Measurements from ENCODE around the gene CORO6.
A peak's percentile ranks its signal among the peaks of the same experiment; 100 is the strongest.

Gene CORO6

DNA sequence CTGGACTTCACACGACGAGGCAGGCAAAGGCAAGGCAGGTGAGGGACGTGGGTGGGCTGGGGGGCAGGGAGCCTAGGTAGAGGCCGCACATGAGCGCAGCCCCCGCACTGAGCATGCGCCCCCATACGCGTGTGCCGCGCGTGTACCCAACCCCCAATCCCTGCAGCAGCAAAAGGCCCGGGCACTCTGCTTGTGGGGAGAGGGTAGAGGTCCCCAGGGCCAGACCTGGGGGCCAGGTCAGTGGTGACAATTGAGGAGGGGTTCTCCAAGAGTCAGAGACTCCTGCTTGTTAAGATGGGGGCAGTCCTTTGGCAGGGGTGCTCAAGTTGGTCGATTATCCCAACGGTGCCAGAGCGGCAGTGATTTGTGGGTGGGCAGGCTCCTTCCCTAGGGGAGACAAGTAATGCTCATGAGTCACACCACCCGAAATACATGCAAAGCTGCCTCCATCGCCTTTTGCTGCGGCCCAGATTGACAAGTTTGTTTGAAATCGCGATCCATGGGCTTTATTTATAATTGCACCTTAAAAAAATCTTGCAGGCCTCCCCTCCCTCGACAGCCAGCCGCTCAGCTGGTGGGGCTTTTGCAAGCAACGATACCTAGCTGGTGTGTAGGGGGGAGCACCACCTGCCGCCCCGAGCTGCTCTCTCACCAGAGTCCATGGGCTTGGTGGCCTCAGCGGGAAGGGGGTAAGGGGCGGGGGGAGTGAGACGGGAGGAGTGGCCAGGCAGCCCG is 32.1 kb downstream of the CORO6 start:
- DNase-seq (ENCODE audit: low spot score): no peak

DNA sequence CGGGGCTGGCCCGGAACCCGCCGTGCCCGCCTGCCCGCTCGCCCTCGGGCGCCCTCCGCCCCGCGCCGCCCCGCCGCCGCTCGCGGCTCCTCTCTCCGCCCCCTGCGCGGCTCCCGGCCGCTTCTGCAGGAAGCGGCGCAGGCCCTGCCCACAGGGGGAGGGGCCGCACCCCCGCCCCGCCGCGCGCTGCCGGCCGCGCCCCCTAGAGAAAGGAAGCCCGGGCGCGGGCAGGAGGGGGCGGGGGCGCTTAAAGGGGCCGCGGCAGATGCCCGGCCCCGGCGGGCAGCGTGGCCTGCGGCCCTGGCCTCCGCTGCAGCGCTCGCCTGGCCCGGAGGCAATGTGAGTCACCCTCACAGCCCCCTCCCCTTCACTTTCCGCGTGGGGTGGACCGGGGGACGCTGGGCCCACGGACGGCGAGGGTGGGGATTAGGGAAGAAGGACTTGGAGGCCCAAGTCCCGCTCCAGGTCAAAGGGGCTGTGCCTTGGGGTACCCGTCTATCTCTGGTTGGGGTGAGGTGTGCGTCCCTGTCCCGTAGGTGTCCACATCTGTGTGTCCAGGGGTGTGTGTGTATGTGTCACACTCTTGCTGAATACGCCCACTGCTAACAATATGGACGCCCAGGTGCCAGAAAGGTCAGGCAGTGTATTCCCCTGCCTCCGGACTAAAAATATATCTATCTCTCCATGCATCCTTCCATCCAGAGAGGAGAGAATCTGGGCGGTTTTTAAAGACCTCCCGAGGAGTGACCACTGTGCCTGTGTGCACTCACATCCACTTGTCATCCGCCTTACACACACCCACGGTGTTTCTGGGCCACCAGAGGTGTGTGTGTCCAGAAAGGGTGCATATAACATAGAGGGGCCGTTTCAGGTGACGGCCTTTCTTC is 32.9 kb downstream of the CORO6 start, which contains the start of gene GIT1:
GIT1 (minus strand) TSS at position 125 of the 887 bp plus-strand sequence. CDS start 270 bp downstream, outside the sequence.
- peak; percentile 98 for DNase-seq (ENCODE audit: low spot score)

DNA sequence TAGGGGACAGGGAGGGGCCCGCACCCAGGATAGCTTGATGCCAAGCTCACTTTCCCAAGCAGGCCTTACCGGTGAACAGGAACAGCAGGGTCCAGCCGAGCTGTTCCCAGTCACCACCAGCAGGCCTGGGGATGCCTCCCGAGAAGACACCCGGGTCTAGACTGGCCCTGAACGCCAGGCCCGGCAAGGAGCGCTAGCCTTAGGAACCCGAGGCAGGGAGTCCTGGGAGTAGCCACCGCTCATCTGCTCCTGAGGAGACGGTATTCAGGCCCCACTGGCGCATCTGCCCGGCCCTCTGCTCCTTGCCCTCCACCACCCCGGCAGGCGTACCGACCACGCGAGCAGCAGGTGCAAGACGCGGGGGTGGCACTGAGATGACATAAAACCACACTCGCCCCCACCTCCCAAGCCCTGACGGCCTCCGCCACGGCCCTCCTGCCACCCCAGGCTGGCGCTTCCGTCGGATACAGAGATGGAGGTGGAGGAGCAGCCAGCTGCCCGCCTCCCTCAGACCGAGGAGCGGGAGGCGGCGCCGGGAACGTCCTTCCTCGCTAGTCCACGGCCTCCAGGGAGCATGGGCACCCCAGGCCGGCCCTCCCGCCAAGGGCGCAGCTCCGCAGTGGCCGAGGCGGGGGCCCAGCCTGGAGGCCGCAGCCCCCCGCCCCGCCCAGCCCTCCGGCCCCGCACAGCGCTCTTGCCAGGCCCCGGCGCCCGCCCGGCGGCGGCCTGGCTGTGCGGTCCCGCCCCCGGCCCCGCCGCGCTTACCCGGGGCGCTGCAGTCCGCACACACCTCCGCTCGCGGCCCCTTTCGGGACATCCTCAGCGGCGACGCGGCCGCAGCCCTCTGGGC is 33.9 kb downstream of the CORO6 start:
- peak; percentile 52 for DNase-seq (ENCODE audit: low spot score)

DNA sequence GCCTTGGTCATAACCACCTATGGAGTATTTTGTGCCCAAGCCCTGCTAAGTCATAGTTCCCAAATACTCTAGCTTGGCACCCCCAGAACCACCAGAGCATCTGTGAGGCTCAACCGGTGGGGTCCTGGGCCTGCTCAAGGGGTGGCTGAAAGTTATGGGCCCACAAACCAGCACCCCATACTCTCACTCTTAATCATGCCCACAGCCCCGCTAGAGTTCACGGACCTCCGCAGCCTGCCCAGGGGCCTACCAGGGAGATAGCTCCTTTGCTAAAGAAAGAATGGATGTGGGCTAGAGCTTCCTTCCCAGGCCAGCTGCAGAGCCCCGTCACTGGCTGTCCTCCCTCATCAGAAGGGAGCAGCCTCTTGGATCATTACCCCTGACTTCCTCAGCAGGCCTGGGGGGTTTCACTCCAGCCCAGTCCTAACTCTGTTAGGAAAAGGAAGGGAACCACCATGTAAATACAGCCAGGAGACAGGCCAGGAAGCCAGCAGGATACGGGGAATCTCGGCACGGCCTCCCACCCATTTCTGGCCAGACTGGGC is 34.6 kb downstream of the CORO6 start:
- DNase-seq (ENCODE audit: low spot score): no peak

DNA sequence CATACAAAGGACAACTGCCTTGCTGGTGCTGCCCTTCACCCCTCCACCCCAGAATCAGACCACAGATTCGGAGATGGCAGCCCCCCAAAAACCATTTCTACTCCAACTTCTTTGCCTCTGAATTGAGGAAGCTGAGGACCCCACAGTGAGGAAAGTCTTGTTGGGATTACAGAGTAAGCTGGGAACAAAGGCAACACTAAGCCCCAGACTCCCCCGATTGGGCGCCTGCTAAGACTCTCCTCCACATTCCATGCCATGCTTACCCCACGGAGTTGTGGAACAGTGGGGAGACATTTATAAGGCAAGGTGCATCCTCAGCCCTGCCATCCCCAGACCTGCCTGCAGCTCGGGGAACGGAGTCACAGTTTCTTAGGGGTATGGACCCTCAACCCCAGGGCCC is 35.1 kb downstream of the CORO6 start:
- DNase-seq (ENCODE audit: low spot score): no peak

DNA sequence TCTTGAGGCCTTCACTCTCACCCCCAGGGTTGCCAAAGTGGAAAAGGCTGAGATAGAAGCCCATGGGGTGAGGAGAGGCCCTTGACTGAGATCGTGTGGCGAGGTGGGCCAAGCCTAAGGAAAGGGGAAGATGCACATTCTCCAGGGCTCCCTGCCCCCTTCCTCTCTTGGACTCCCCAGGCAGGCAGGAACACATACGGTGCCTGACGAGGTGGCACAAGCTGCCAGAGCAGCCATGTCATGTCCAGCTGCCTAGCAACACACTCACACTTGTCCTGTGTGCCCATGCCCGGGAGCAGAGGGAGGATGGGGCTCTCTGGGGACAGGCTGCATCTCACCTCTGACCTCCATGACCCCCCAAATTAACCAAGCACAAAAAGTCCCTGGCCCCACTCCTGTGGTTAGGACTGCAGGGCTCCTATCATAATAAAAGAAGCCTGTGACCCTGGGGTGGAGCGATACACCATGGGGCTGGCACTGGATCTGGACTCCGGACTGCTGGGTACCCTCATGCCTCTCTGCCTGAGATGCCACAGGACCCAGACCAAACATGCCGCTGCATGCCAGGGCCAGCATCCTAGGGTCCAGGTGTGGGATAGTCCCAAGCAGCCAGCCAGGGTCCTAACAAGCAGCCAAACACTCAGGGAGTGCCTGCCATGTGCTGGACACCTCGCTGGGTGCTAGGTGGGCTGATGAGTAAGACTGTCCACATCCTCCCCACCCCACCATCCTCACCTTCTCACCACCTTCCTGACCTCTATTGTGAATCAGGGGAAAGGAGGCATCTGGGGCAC is 35.8 kb downstream of the CORO6 start:
- no peak for DNase-seq (ENCODE audit: low spot score)

DNA sequence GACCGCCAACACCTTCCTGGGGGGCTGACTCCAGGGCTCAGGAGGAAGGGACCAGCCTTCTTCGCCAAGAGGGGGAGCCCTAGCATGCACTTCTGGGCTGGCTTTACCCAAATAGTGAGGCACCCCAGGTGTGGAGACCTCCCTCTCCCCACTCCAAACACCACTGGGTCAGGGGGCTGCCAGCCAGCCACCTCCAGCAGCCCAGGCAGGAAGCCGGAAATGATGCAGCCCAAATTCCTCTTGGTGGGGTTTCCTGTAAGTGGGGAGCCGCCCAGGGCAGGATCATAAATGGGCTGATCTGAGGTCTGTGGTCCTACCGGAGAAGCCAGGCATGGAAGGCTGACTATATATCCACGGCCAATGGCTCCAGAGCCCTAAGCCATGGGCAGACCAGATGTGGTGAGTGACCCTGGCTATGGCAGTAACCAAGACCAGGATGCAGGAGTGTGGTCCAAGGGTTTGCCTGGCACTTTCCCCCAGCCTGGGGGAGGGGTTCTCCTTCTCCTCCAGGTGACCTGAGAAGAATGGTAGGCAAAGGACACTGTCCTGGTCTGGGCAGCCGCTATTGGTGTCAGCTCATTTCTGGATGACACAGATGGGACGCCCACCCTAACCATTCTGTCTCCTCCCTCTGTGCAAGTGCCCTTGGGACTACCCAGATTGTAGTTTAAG is 37.5 kb downstream of the CORO6 start:
- DNase-seq (ENCODE audit: low spot score): no peak

DNA sequence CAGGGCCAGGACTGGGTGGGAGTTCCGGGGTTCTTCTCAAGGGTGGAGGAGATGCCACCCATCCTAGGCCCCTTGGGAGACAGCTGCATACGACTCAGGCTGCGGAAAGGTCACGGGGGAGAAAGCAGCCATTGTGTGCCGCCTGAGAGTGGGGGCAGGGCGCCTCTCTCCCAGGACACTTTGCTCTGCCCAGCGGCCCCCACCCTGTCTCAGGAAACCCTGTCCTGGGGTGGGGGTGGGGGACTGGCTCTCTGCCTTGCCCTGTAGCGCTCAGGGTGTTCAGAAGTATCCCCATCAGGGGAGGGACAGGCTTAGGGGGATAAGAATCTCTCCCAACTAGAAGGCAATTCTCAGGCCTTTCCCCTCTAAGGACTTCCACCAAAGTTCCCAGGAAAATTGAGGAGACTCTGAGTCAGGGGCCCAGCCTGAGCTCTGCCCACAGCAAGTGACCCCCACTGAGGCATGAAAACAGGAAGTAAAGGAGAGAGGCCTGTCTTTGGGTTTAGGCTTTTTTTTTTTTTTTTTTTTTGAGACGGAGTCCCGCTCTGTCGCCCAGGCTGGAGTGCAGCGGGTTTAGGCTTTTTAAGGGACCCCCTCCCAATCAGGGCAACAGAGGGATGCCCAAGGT is 38.1 kb downstream of the CORO6 start:
- no peak for DNase-seq (ENCODE audit: low spot score)

DNA sequence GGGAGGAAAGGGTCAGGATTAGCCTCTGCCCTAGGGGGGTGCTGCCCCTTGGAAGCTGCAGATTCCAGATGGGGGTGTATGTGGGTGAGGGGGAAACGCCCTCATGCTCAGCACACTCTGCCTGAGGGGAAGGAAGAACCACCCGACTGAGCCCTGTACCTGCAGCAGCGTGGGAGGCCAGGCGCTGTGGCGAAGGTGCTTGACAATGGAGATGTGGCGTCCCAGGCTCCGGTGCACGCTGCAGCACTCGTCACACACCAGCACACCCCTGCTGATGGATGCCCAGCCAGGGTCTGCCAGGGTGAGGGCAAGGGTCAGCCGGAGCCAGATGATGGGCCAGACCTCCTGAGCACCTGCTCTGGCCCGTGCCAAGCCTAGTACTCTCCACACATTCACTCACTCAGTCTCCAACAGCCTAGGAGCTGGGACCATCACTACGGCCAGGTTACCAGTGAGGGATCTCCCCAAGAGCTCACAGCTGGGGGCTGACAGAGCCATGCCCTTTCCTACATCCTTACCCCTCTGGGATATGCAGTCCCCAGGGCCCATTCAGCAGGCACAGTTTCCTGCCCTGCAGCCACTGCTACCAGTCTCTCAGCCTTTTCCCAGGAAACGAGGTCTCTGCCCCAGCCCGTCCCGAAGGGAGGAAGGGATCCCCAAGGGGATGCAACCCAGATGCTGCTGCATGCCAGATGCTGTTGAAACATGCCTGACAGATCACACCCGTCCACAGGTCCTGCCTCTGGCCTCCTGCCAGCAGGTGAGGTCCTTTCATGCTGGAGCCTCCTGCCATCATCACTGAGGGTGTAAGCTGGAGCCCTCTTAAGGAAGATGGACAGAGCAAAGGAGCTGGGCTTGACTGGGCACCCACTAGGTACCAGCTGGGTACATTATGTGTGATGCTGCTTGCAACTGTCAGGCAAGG is 39.1 kb downstream of the CORO6 start:
- DNase-seq (ENCODE audit: low spot score): no peak

DNA sequence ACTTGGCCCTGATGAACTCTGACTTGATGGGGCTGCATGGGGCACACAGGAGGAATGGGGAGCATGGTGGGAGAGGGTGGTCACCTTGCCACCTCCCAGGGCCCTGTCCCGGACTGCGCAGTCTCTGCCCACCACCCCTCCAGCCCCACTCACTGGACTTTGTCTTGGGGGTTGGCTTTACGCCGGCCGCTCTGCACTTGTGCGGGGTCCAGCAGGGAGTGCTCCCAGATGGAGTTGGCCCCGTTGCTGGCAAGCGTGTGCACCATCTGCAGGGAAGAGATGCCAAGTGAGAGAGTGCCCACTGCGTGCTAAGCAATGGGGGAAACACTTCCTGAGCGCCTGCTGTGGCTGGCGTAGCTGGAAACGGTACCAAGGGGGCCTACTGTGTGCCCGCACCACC is 39.9 kb downstream of the CORO6 start:
- DNase-seq (ENCODE audit: low spot score): no peak

DNA sequence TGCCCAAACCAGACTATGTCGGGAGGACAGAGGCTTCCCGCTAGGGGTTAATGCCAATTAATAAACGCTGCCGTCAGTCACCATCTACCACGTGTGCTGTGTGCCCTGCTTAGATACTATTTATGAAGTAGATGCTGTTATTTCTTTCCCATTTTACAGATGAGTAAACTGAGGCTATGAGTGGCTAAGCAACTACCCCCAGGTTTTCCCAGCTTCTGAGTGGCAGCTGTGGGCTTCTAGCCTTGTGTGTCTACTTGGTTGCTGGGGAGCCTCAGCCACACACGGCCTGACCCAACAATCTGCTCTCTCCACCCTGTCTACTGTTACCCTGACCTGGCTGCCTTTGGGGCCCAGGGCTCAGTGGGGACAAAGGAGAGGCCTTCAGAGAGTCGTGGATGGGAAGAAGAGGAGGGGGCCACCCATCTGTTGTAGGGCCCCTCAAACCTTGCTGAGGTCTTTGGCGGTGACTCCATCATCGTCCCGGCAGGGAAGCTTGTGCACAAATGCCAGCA is 40.4 kb downstream of the CORO6 start:
- no peak for DNase-seq (ENCODE audit: low spot score)

DNA sequence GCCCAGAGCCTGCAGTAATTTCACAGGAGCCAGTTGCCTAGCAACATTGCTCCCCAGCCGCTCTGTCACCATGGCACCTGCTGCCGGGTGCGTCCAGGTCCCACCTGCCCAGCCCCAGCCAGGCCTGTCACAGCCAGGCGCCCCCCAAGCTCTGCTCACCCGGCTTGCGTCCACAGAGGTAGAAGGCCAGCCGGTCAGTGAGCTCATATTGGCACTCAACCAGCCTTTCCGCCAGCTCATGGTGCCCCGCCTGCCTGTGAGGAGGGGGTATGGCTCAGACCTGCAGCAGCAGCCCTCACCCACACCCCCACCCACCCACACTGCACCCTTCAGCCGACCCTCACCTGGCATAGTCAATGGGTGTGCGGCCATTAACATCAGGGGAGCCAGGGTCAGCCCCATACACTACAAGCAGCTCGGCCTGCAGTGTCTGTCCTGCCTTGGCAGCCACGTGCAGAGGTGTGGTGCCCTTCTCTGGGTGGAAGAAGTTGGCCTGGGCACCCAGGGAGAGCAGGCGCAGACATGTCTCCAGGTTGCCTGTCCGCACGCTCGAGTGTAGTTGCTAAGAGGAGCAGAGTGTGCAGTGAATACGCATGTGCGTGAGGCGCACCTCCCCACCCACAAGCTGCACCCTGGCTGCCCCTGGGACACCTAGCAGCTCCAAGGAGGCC is 41.0 kb downstream of the CORO6 start:
- DNase-seq (ENCODE audit: low spot score): no peak

DNA sequence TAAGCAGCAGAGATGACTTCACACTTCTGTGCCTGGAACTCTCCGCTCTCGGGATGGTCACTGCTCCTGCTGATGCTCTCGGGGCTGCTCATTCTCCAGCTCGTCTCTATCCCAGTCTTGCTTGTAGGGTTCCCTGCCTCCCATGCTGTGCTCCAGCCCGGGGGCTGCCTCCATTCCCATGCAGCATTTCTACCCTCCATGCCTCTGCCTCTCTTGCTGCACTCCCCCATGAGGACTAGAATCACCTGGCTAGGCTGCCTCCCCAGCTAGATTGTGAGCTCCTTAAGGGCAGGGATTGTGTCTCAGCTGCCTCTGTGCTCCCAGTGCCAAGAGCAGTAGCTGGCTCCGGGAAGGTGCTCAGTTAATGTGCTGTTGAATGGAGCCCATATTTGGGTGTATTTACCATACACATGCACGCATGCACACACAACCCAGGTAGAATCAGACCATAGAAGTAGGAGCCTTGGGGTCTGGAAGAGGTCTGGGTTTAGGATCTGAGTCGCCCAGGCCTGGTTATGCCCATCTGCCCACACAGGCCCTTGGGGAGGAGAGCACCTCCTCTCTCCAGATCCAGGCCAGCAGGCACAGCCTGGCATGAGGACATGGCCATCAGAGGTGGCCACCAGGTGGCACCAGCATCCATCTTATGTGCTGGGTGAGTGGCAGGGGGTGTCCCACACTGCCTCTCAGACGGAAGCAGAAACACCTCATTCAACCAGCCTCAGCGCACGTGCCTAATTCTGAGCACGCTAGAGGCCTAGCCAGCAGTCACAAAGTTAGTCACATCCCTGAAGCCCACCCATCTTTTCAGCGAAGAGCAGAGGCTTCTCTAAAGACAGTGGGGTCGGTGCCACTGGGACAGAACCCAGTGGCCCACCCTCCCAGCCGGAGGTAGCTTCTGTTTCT is 42.6 kb downstream of the CORO6 start:
- peak; percentile 88 for DNase-seq (ENCODE audit: low spot score)

DNA sequence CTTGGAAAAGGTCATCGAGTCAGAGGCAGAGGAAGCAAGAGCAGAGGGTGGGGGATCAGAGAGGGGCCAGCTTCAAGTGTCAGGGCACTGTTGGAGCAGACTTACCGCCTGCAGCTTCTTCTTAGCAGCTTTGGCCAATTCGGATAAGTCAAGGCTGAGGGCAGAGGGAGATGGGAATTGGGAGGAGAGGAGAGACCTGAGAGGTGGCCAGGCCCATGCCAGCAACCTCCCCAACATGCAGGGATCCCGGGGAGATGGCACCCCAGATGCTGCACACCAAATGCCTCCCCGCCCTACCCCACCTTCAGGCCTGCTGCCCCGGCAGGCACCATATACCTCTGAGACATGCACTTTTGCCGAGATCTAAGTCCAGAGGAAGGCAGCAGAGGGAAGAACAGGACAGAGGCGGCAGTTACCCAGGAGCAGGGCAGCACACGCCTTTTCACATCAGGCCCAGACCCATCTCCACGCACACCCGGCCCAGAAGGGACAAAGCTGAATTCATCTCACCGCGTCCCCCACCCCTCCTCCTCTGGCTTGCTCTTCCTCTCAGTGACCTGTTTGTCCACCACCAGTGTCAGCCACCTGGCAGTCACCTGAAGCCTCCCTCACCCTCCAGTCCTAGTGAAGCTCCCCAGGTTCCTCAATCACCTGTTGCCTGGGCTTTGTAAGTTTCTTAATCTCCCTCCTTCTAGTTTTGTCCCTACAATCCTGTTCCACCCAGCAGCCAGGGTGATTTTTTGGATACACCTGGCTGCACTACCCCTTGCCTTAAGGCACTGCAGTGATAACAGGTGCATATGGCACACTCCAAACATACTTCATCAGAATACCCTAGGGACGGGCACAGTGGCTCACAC is 43.9 kb downstream of the CORO6 start:
- DNase-seq (ENCODE audit: low spot score): no peak

DNA sequence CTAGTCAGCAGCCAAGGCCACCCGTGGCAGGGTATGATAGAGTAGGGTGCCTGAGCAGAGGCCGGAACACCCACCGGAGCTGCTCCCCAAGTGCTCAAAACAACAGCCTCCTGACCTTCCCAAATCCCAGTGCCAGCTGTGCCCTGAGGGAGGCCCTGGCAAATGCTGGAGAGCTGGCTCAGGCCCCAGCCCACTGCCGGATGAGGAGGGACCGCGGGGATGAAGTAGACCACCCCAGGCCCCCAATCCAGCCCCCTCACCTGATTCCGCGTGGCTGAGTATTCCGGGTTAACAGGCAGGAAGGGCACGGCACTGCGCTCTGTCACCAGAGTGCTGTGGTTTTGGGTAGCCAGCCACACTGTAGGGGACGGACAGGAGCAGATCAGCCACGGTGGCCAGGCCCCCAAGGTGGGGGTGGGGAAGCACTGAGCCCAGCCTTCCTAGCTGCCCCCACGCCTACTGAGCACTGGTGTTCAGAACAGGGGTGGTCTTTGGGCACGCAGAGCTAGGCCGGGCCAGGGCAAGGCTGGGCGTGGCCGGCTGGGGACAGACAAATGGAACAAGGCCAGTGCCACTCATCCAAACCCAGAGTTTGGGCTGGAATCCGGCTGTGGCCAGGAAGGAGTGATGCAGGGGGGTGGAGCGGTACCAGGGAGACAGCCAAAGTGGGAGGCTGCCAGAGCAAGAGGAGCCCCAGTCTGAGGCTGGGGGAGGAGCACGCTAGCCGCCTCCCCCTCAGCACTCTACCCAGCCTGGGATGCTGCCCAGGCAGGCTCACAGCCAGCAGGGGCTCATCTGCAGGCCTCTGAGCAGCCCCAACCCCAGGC is 45.1 kb downstream of the CORO6 start:
- DNase-seq (ENCODE audit: low spot score): peak; percentile 84

Data from AG20443 (cell line).